Fibroblast of lung (primary cell): ENCODE data around the gene SYNPR. TPM values are rescaled to one million over a fixed set of nuclear protein-coding genes. Genes with fewer than 3 reads are reported as not detected.

Experiments used
- DNase-seq, 2 donors: peaks; one replicate each; pipeline versions ENCODE4 v3.0.0 to v3.0.0-alpha.2; 2010; ENCODE audit warnings: low read depth in 2 of 2
- H2AFZ ChIP-seq: 2 replicates; pipeline ENCODE4 v1.5.1; 2012; ENCODE audit warnings: low read length, control low read depth, inconsistent platforms
- H3K27ac ChIP-seq: 2 replicates; pipeline ENCODE4 v1.5.1; 2011; ENCODE audit warnings: low read length, control low read depth; ENCODE audit not compliant: insufficient read depth
- H3K27me3 ChIP-seq: 2 replicates; pipeline ENCODE4 v1.5.1; 2011; ENCODE audit warnings: mild to moderate bottlenecking, low read length; ENCODE audit not compliant: control insufficient read depth, insufficient read depth
- H3K36me3 ChIP-seq: 2 replicates; pipeline ENCODE4 v1.5.1; 2011; ENCODE audit warnings: low read length; ENCODE audit not compliant: control insufficient read depth, insufficient read depth
- H3K4me1 ChIP-seq: 2 replicates; pipeline ENCODE4 v1.5.1; 2011; ENCODE audit warnings: low read length; ENCODE audit not compliant: control insufficient read depth, insufficient read depth; ENCODE audit errors: extremely low read depth
- H3K4me2 ChIP-seq: 2 replicates; pipeline ENCODE4 v1.5.1; 2011; ENCODE audit warnings: low read length, control low read depth; ENCODE audit not compliant: insufficient read depth; ENCODE audit errors: extremely low read depth
- H3K4me3 ChIP-seq, 4 experiments: fragments of 200-600 bp in 1 of 4; sonication (generic) in 1 of 4; replicated peaks in 1 of 4; 2 replicates each; pipeline ENCODE4 v1.5.1; 2011 to 2016; ENCODE audit warnings: low read length in 4 of 4, low read depth in 3 of 4, mild to moderate bottlenecking in 3 of 4, control low read depth in 2 of 4, inconsistent platforms in 1 of 4, mixed read lengths in 1 of 4; ENCODE audit not compliant: insufficient read depth in 1 of 4; ENCODE audit errors: control extremely low read depth in 1 of 4
- H3K79me2 ChIP-seq: 2 replicates; pipeline ENCODE4 v1.5.1; 2012; ENCODE audit warnings: mild to moderate bottlenecking, low read length, inconsistent platforms; ENCODE audit not compliant: control insufficient read depth, insufficient read depth
- H3K9ac ChIP-seq: 2 replicates; pipeline ENCODE4 v1.5.1; 2011; ENCODE audit warnings: mild to moderate bottlenecking, low read length, control low read depth; ENCODE audit not compliant: insufficient read depth
- H3K9me3 ChIP-seq: 2 replicates; pipeline ENCODE4 v1.5.1; 2012; ENCODE audit warnings: low read depth, low read length; ENCODE audit not compliant: control insufficient read depth, insufficient read depth
- H4K20me1 ChIP-seq: 2 replicates; pipeline ENCODE4 v1.5.1; 2011; ENCODE audit warnings: low read length; ENCODE audit not compliant: control insufficient read depth, insufficient read depth; ENCODE audit errors: extremely low read depth
- CTCF ChIP-seq, 2 donors: IDR thresholded peaks in 1 of 2; conservative IDR thresholded peaks in 1 of 2; 1 replicate in 1 of 2; 2 replicates in 1 of 2; pipeline ENCODE4 v1.5.1; 2011 to 2012; ENCODE audit warnings: low read length in 2 of 2, control low read depth in 1 of 2, inconsistent platforms in 1 of 2, low read depth in 1 of 2, mild to moderate bottlenecking in 1 of 2
- EZH2 ChIP-seq: IDR thresholded peaks from 2 replicates; pipeline ENCODE4 v1.5.1; 2012; ENCODE audit warnings: low read length, control low read depth, mild to moderate bottlenecking; ENCODE audit errors: missing control alignments
- polyA plus RNA-seq, 2 donors: library from polyadenylated mRNA; depleted of rRNA in 1 of 2; stranded (reverse) in 1 of 2; unstranded in 1 of 2; fragments of >200 nt; gene quantifications; 2 replicates each; pipeline ENCODE4 v1.2.1, GENCODE V29; 2011 to 2012; ENCODE audit warnings: missing spikeins in 1 of 2
- total RNA-seq: library from RNA; depleted of rRNA; stranded (reverse); fragments of >200 nt; gene quantifications from 2 replicates; pipeline ENCODE4 v1.2.1, GENCODE V29; 2014

Gene SYNPR
- total and polyA plus RNA-seq, 2 donors (not counting 1 experiment from before 2014, with no cell fraction given): not detected

DNA sequence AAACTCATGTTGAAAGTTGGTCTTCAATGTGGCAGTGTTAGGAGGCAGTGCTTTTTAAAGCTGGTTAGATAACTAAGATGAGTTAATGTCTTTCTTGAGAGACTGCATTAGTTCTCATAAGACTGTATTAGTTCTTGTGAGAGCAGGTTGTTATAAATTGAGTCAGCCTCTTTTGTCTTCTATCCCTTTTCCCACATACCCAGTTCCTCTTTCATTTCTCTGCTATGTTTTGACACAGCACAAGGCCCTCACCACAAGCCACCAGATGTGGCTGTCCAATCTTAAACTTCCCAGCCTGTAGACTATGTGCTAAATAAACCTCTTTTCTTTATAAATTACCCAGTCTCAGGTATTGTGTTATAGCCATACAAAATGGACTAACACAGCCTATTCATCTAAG is 279.8 kb downstream of the SYNPR start:
- Histone ChIP-seq H3K36me3 (no peaks in the 10 kb centered on the region), H2AFZ (no peak overlapping the region), H3K9ac (no peak overlapping the region), H3K4me3 (no peak overlapping the region), H3K27ac (no peak overlapping the region), H3K79me2 (no peaks in the 10 kb centered on the region), H3K4me1 (no peaks in the 10 kb centered on the region), H3K27me3 (no peaks in the 10 kb centered on the region), H3K9me3 (no peaks in the 10 kb centered on the region), H4K20me1 (no peaks in the 10 kb centered on the region), H3K4me2 (no peak overlapping the region)
- TF ChIP-seq CTCF (conservative IDR thresholded peaks at IDR 0.05 in 1 of 2, IDR thresholded peaks at IDR 0.05 in 1 of 2; ENCODE audit: low read depth in 1 of 2, low read length in 2 of 2) (no peak), EZH2 (no peak)
- peak in 1 of 2 donors; percentile 5 for DNase-seq

DNA sequence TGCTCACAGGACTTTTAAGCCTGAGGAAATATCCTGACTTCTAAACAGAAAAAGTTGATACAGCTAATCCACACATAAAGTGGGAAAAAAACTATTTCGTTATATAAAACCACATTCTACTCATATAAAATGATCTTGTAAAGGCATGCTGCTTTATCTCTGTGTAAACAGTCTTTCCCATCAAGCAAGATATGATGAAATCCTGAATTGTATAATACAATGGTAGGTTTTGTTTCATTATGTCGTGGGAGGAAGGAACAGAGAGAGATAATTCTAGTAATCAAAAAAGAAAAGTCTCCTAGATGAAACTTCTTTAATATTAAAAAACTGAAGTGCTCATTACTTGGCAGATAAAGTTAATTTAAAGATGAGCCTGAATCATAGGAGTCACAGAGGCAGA is 281.8 kb downstream of the SYNPR start:
- Histone ChIP-seq H3K9me3 (no peaks in the 10 kb centered on the region), H3K27me3 (no peaks in the 10 kb centered on the region), H4K20me1 (no peaks in the 10 kb centered on the region), H3K36me3 (no peaks in the 10 kb centered on the region), H3K4me1 (no peaks in the 10 kb centered on the region), H3K9ac (no peak overlapping the region), H3K4me3 (no peak overlapping the region), H2AFZ (no peak overlapping the region), H3K79me2 (no peaks in the 10 kb centered on the region), H3K4me2 (no peak overlapping the region), H3K27ac (no peak overlapping the region)
- TF ChIP-seq CTCF (conservative IDR thresholded peaks at IDR 0.05 in 1 of 2, IDR thresholded peaks at IDR 0.05 in 1 of 2; ENCODE audit: low read depth in 1 of 2, low read length in 2 of 2) (no peak), EZH2 (no peak)
- DNase-seq: peak in 1 of 2 donors; percentile 41

DNA sequence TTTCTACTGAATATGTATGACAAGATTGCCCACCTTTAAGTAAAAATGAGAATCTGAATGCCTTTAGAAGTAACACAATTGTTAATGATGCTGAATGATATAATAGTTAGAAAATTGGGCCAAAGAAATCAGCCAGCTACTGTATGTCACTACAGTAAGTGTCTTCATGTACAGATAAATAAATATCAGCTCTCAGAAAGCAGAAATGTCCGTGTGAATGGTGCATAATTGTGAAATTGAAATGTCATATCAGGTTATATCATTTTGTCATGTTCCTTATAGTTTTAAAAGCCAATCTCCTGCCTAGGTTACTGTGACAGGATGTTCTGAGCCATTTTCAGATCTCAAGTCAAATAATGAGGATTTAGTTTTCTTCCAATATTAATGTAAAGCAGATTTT is 283.8 kb downstream of the SYNPR start:
- Histone ChIP-seq H3K79me2 (no peaks in the 10 kb centered on the region), H3K4me2 (no peak overlapping the region), H3K27ac (no peak overlapping the region), H3K4me1 (no peaks in the 10 kb centered on the region), H3K36me3 (no peaks in the 10 kb centered on the region), H3K4me3 (no peak overlapping the region), H3K9me3 (no peaks in the 10 kb centered on the region), H3K27me3 (no peaks in the 10 kb centered on the region), H3K9ac (no peak overlapping the region), H2AFZ (no peak overlapping the region), H4K20me1 (no peaks in the 10 kb centered on the region)
- DNase-seq: no peak
- no peak for TF ChIP-seq EZH2
- TF ChIP-seq CTCF (conservative IDR thresholded peaks at IDR 0.05 in 1 of 2, IDR thresholded peaks at IDR 0.05 in 1 of 2; ENCODE audit: low read depth in 1 of 2, low read length in 2 of 2): no peak
